SJCRH30 (cell line): ENCODE measurements around the gene MMP24. TPM values are rescaled to one million over a fixed set of nuclear protein-coding genes. Genes with fewer than 3 reads are reported as not detected.
"Not testable (repeated sequence)": the region's sequence is repeated elsewhere in the genome, so short reads cannot be mapped to it uniquely, and the experiment has no call there.

Experiments used
- DNase-seq, 2 experiments: peaks; one replicate each; pipeline ENCODE4 v3.0.0-alpha.2; 2015 to 2020
- H3K27ac ChIP-seq: fragments of 250-450 bp; sonication (Bioruptor Pico); 2 replicates; pipeline ENCODE4 v1.5.1; 2020; ENCODE audit warnings: mild to moderate bottlenecking, moderate library complexity
- H3K27me3 ChIP-seq: fragments of 250-450 bp; sonication (Bioruptor Pico); 2 replicates; pipeline ENCODE4 v1.5.1; 2020; ENCODE audit warnings: mild to moderate bottlenecking, moderate library complexity
- H3K36me3 ChIP-seq: fragments of 250-450 bp; sonication (Bioruptor Pico); 2 replicates; pipeline ENCODE4 v1.5.1; 2020; ENCODE audit warnings: mild to moderate bottlenecking, moderate library complexity
- H3K4me1 ChIP-seq: fragments of 250-450 bp; sonication (Bioruptor Pico); 2 replicates; pipeline ENCODE4 v1.5.1; 2020; ENCODE audit warnings: mild to moderate bottlenecking, moderate library complexity
- H3K4me3 ChIP-seq: fragments of 250-450 bp; sonication (Bioruptor Pico); 2 replicates; pipeline ENCODE4 v1.5.1; 2020; ENCODE audit warnings: mild to moderate bottlenecking, moderate library complexity
- H3K9me3 ChIP-seq: fragments of 250-450 bp; sonication (Bioruptor Pico); replicated peaks from 2 replicates; pipeline ENCODE4 v1.5.1; 2020; ENCODE audit warnings: mild to moderate bottlenecking, moderate library complexity
- total RNA-seq: library from RNA; depleted of rRNA; stranded (reverse); fragments of >200 nt; shearing (Covaris generic); gene quantifications from 2 replicates; pipeline ENCODE4 v1.2.3, GENCODE V29; 2014; rRNA removed

Gene MMP24
- not detected in 2 replicates for total RNA-seq

GRCh38 chr20:35226126-35226883 lies at the start of gene MMP24:
TSS of gene MMP24 (plus strand) at chr20:35226690. CDS start at chr20:35226739, 49 bp downstream.
- no peak for DNase-seq
- no peaks in the 10 kb centered on the region for H3K4me1 ChIP-seq

DNA sequence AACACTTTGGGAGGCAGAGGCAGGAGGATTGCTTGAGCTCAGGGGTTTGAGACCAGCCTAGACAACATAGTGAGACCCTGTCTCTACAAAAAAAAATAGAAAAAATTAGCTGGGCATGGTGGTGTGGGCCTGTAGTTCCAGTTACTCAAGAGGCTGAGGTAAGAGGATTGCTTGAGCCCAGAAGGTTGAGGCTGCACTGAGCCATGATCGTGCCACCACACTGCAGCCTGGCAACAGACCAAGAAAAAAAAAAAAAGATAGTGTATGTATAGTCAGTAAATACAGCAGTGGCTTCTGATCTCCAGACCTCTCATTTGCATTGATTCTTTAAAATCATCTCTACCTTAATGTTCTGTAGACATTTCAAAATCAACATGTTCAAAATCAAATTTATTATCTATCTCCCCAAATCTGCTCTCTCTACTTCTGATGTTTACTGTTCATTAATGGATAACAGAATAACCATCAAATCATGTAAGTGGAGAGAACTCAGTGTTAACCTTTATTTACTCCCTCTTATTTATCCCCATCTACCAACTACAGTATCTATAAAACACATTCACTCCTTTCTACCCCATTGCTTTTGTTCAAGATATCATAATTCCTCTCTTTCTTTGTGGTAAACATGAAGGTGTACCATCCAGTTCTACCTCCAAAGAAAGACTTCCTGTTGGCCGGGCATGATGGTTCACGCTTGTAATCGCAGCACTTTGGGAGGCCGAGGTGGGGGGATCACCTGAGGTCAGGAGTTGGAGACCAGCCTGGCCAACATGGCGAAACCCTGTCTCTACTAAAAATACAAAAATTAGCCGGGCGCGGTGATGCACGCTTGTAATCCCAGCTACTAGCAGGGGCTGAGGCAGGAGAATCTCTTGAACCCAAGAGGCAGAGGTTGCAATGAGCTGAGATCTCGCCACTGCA lies 46.9 kb upstream of the MMP24 start:
- Histone ChIP-seq H3K9me3 (no peaks in the 10 kb centered on the region), H3K36me3 (no peaks in the 10 kb centered on the region), H3K27me3 (no peaks in the 10 kb centered on the region), H3K27ac (no peak overlapping the region), H3K4me1 (no peaks in the 10 kb centered on the region), H3K4me3 (no peak overlapping the region)
- no peak for DNase-seq

More at GRCh38 chr20:35226126-35226883, at the start of gene MMP24:
- H3K9me3 ChIP-seq = no peaks in the 10 kb centered on the region
- H3K36me3 ChIP-seq = no peaks in the 10 kb centered on the region
- H3K27me3 ChIP-seq = peaks cover 10% of the 10 kb centered on the region; the same call in 1 of the 2 replicates
- no peak within 1 kb of the TSS for H3K27ac ChIP-seq
- H3K4me3 ChIP-seq = no peak within 1 kb of the TSS

- Histone ChIP-seq H3K4me3 (no peak overlapping the region), H3K4me1 (no peaks in the 10 kb centered on the region), H3K36me3 (no peaks in the 10 kb centered on the region), H3K27me3 (no peaks in the 10 kb centered on the region), H3K9me3 (no peaks in the 10 kb centered on the region), H3K27ac (no peak overlapping the region)
- DNase-seq = no peak
Measured at GRCh38 chr20:35180266-35180665, 46.2 kb upstream of the MMP24 start.

- no peak for DNase-seq
- H3K4me1 ChIP-seq = no peaks in the 10 kb centered on the region
- H3K27me3 ChIP-seq = no peaks in the 10 kb centered on the region
- no peaks in the 10 kb centered on the region for H3K36me3 ChIP-seq
- no peak overlapping the region for H3K27ac ChIP-seq
- no peaks in the 10 kb centered on the region for H3K9me3 ChIP-seq
- H3K4me3 ChIP-seq = no peak overlapping the region
Measured at GRCh38 chr20:35181731-35182130, 44.8 kb upstream of the MMP24 start.

GRCh38 chr20:35186691-35187289 lies 39.7 kb upstream of the MMP24 start:
- H3K36me3 ChIP-seq, H3K9me3 ChIP-seq, H3K4me3 ChIP-seq, H3K27ac ChIP-seq, H3K4me1 ChIP-seq, H3K27me3 ChIP-seq, DNase-seq: not testable (repeated sequence)

DNA sequence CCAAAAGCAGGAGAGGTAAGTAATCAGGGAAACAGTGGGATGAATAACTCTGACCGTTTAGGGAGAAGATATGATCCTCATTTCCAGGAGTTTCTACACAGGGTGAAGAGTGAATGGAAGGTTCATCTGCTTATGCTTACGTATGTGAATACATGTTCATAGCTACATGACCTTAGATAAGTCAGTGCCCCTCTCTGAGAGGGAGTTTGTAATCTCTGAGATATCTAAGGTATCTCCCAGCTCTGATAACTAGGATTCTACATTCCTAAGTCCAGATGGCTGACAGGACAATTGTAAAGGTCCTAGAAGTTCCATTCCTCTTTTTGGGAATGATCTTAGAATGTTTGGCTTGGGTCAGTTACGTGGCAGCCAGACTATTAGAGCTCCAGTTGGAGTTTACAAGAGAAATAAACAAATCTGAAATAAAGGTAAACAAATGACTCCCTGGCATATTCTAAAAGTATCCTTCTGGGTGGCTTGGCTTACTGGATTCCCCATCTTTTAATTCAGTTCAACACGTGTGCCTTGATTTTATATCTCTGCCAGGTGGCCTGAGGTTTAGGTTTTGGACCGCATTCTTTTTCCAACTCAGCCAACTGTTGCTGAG lies 38.8 kb upstream of the MMP24 start:
- no peak for DNase-seq
- Histone ChIP-seq H3K4me1 (no peaks in the 10 kb centered on the region), H3K27ac (no peak overlapping the region), H3K27me3 (no peaks in the 10 kb centered on the region), H3K9me3 (0 out of 2 replicates have a peak, but pooled peaks cover 3% of the 10 kb centered on the region), H3K4me3 (no peak overlapping the region), H3K36me3 (no peaks in the 10 kb centered on the region)

- not testable (repeated sequence) for H3K4me1 ChIP-seq, H3K27me3 ChIP-seq, H3K36me3 ChIP-seq, H3K4me3 ChIP-seq, H3K9me3 ChIP-seq, H3K27ac ChIP-seq, DNase-seq
Measured at GRCh38 chr20:35189223-35189622, 37.3 kb upstream of the MMP24 start.

GRCh38 chr20:35190556-35190955 lies 35.9 kb upstream of the MMP24 start:
- no peak overlapping the region for H3K27ac ChIP-seq
- no peak overlapping the region for H3K4me3 ChIP-seq
- no peaks in the 10 kb centered on the region for H3K4me1 ChIP-seq
- DNase-seq = no peak
- no peaks in the 10 kb centered on the region for H3K27me3 ChIP-seq
- H3K9me3 ChIP-seq = peaks cover 3% of the 10 kb centered on the region; the same call in 1 of the 2 replicates
- no peaks in the 10 kb centered on the region for H3K36me3 ChIP-seq

- Histone ChIP-seq H3K9me3 (peaks cover 5% of the 10 kb centered on the region; the same call in 1 of the 2 replicates), H3K36me3 (no peaks in the 10 kb centered on the region), H3K4me3 (no peak overlapping the region), H3K27ac (no peak overlapping the region), H3K4me1 (no peaks in the 10 kb centered on the region), H3K27me3 (no peaks in the 10 kb centered on the region)
- no peak for DNase-seq
Measured at GRCh38 chr20:35191419-35192117, 34.9 kb upstream of the MMP24 start.

- no peak overlapping the region for H3K4me3 ChIP-seq
- no peaks in the 10 kb centered on the region for H3K4me1 ChIP-seq
- no peak overlapping the region for H3K27ac ChIP-seq
- peaks cover 8% of the 10 kb centered on the region; the same call in 1 of the 2 replicates for H3K9me3 ChIP-seq
- DNase-seq = no peak
- H3K36me3 ChIP-seq = no peaks in the 10 kb centered on the region
- H3K27me3 ChIP-seq = no peaks in the 10 kb centered on the region
Measured at GRCh38 chr20:35192118-35192872, 34.2 kb upstream of the MMP24 start.

DNA sequence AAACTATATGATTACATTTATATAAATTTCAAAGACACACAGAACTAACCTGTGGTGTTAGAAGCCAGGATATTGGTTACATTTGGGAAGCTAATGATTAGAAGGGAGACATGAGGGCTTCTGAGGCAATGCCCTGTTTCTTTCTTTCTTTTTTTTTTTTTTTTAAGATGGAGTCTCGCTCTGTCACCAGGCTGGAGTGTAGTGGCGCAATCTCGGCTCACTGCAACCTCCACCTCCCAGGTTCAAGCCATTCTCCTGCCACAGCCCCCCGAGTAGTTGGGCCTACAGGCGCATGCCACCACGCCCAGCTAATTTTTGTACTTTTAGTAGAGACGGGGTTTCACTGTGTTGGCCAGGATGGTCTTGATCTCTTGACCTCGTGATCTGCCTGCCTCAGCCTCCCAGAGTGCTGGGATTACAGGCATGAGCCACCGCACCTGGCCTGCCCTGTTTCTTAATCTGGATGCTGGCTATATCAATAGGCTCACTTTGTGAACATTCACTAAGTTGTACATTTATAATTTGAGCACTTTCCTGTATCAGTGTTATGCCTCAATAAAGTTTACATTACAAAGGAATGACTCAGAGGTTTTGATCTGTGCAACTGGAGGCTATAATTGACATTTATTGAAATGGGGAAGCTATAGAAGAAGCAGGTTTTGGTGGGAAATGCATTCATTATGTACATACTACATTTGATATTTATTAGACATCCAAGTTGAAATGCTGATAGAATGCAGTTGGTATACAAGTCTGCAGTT lies 33.3 kb upstream of the MMP24 start:
- not testable (repeated sequence) for H3K9me3 ChIP-seq, DNase-seq, H3K4me1 ChIP-seq, H3K4me3 ChIP-seq, H3K27ac ChIP-seq, H3K36me3 ChIP-seq, H3K27me3 ChIP-seq

DNA sequence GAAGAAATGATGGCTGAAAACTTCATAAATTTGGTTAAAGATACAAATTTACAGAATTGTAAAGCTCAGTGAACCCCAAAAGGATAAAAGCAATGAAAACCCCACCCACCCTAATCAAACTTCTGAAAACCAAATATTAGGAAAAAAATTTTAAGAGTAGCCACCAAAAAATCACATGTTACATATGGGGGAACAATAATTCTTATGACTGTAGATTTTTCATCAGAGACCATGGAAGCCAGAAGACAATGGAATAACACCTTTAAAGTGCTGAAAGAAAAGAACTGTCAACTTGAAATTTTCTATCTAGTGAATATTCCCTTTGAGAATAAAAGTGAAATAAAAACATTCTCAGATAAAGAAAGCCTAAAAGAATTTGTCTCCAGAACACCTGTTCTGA lies 30.2 kb upstream of the MMP24 start:
- Histone ChIP-seq H3K27ac (no peak overlapping the region), H3K36me3 (no peaks in the 10 kb centered on the region), H3K4me1 (no peaks in the 10 kb centered on the region), H3K4me3 (no peak overlapping the region), H3K27me3 (no peaks in the 10 kb centered on the region), H3K9me3 (peaks cover 10% of the 10 kb centered on the region)
- DNase-seq = no peak

DNA sequence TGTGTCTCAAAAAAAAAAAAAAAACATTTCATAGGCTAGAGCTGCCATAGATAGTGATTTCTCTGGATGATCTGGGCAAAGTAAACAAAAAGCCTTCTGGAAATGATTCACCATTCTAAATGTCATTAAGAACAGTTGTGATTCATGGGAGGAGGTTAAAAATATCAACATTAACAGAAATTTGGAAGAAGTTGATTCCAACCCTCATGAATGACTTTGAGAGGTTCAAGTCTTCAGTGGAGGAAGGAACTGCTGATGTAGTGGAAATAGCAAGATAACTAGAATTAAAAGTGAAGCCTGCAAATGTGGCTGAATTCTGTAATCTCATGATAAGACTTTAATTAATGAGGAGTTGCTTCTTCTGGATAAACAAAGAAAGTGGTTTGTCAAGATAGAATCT lies 26.8 kb upstream of the MMP24 start:
- no peak for DNase-seq
- Histone ChIP-seq H3K27me3 (no peaks in the 10 kb centered on the region), H3K27ac (no peak overlapping the region)

More for the DNA sequence above, 26.8 kb upstream of the MMP24 start:
- Histone ChIP-seq H3K36me3 (no peaks in the 10 kb centered on the region), H3K4me3 (no peak overlapping the region), H3K9me3 (peaks cover 10% of the 10 kb centered on the region), H3K4me1 (no peaks in the 10 kb centered on the region)
